Stimulated activated CD8-positive, alpha-beta memory T cell treated with anti-CD3 and anti-CD28 coated beads, Interleukin-12 subunit alpha, Interleukin-12 subunit beta, amount 100 ng/mL, for 1 hour (primary cell): ENCODE measurements around the gene HYAL1.

Source experiments
- DNase-seq: peaks from one replicate; pipeline ENCODE4 v3.0.0-alpha.2; 2020; ENCODE audit warnings: low read depth

HYAL1 gene

GRCh38 chr3:50260027-50260941 lies 43.1 kb downstream of the HYAL1 start:
- DNase-seq: peak; percentile 68

- no peak for DNase-seq
Measured at GRCh38 chr3:50259432-50260026, 43.8 kb downstream of the HYAL1 start.

GRCh38 chr3:50258979-50259378 lies 44.4 kb downstream of the HYAL1 start:
- no peak for DNase-seq

GRCh38 chr3:50258029-50258680 lies 45.2 kb downstream of the HYAL1 start:
- no peak for DNase-seq

GRCh38 chr3:50256978-50257890 lies 46.1 kb downstream of the HYAL1 start:
- DNase-seq: no peak

- no peak for DNase-seq
Measured at GRCh38 chr3:50255251-50255615, 48.1 kb downstream of the HYAL1 start.

GRCh38 chr3:50254577-50255250 lies 48.7 kb downstream of the HYAL1 start:
- DNase-seq: no peak

GRCh38 chr3:50251220-50251619 lies 52.2 kb downstream of the HYAL1 start:
- DNase-seq: no peak

- no peak for DNase-seq
Measured at GRCh38 chr3:50250514-50250913, 52.9 kb downstream of the HYAL1 start.
